ENCODE results near the gene ELOA.
"Not testable (repeated sequence)": the region's sequence is repeated elsewhere in the genome, so short reads cannot be mapped to it uniquely, and the experiment has no call there.

The ELOA gene

GRCh38 chr1:23801338-23801748, 58.1 kb downstream of the ELOA start:
- DNase-seq (ENCODE audit: low read depth), result no peak

DNA sequence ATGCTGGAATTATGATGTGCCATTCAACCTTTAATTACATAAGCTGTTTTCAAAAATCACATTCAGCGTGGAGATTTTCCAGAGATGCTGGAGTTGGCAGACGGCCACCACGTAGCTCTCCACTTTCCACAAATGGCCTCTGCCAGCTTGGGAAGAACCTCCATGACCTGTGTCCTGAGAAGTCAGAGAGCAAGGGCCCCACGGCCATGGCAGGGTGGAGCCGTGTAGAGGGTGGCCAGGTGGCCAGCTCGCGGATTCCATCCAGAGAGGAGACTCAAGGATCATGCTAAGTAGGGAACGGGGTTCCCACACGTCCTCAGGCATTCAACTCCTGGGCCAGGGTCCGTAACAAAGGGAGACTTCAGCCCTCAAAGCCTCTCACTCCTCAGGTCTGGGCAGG, 58.6 kb downstream of the ELOA start:
- DNase-seq (ENCODE audit: low read depth), result no peak

GRCh38 chr1:23802809-23803342, 59.6 kb downstream of the ELOA start:
- DNase-seq (ENCODE audit: low read depth), result not testable (repeated sequence)

DNA sequence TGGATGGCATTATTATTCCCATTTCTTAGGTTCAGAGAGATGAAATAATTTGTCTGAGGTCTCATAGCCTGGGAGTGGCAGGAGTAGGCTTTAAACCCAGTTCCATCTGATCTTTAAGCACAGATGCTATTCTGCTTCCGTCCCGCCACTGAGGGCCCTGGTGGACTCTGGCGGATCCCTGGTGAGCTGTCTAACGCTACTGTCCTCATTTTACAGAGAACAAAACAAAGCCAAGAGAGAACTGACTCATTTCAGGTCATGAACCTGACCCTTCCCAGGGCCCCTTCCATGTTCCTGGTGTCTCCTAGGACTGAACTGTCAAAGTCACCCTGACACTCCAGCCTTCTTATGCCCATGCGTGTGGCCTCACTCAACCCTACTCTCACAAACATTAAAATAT, 60.4 kb downstream of the ELOA start:
- DNase-seq (ENCODE audit: low read depth), result no peak

DNA sequence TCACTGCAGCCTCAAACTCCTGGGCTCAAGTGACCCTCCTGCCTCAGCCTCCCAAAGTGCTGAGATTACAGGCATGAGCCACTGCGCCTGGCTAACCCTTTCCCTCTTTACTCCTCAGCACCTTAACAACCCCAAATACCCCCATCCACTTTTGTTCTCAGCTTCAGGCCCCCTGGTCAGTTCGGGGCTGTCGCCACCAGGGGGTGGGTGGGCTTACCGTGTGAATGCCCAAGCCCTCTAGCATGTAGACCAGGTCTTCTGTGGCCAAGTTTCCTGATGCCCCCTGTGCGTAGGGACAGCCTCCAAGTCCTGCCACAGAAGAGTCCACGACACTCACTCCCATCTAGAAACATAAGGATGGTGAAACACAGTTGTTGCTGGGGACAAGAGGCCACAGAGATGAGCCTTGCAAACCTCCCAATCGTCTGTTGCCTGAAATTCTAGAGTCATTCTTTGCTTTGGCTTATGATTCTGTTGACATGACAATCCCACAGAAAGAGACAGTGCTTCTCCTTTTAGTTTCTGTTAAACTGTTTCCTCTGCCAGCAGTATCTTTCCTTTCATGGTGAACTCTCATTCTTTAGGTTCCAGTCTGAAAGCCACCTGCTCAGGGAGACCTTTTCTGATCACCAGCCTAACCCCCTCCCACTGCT, 61.0 kb downstream of the ELOA start:
- DNase-seq (ENCODE audit: low read depth), result no peak

- no peak for DNase-seq (ENCODE audit: low read depth)
These were observed 61.8 kb downstream of the ELOA start for GRCh38 chr1:23805025-23805424.

GRCh38 chr1:23806280-23806679, 63.0 kb downstream of the ELOA start:
- DNase-seq (ENCODE audit: low read depth), result no peak

DNA sequence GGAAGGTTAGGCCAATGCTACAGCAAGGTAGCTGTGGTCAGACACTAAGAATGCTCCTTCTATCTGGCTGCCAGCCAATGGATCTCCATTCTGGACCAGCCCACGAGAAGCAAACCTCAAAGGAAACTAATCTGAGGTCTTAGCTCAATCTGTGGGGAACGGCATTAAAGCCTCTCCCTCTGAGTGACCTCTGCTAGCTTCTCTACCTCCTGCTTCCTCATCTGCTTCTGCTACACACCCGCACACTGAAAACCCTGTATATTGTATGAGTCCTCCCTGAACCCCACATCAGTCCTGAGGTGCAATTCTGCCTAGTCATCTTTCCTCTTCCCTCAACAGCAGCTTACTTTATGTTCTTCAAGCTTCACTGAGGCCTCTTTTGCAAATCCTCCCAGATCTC, 64.2 kb downstream of the ELOA start:
- DNase-seq (ENCODE audit: low read depth), result no peak

DNA sequence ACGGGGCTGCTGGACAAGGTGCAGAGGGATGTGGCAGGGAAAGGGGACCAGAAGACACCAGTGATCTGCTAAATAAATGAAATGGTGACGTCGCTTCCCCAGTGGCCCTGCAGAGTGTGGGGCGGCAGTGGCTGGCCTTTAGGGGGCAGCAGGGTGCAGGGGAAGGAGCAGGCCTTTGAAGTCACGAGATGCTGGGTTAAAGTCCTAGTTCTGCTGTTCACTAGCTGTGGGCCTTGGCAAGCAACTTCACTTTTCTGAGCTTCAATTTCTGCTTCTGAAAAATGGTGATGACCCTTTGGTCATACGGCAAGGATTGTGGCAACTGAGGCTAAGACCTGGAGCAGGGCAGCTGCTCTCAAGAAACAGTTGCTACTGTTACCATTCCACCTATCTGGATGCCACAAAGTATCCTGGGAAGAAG, 66.5 kb downstream of the ELOA start:
- DNase-seq (ENCODE audit: low read depth), result peak; percentile 72

GRCh38 chr1:23810818-23811540, 67.7 kb downstream of the ELOA start:
- no peak for DNase-seq (ENCODE audit: low read depth)
